Lung (tissue), 12 donors: Measurements from ENCODE around the gene RSAD2. TPM values are rescaled to one million over a fixed set of nuclear protein-coding genes. Genes with fewer than 3 reads are reported as not detected.
"Not testable (repeated sequence)": the region's sequence is repeated elsewhere in the genome, so short reads cannot be mapped to it uniquely, and the experiment has no call there.

ENCODE experiments used
- ATAC-seq: fragments of 200-7000 bp; cut with Tn5 transposase; one replicate; pipeline ENCODE4 v1.9.1; 2020; ENCODE audit warnings: moderate number of reproducible peaks; ENCODE audit not compliant: insufficient read depth, low FRiP score
- DNase-seq, 3 donors: peaks; one replicate each; pipeline ENCODE4 v3.0.0-alpha.2; 2013 to 2017
- H3K27ac ChIP-seq, 2 donors: one replicate each; pipeline ENCODE4 v1.5.1; 2013; ENCODE audit warnings: mild to moderate bottlenecking in 2 of 2, moderate library complexity in 2 of 2, control low read depth in 1 of 2, inconsistent platforms in 1 of 2, low read depth in 1 of 2, low read length in 1 of 2
- H3K27me3 ChIP-seq, 3 donors: one replicate each; pipeline ENCODE4 v1.5.1; 2013; ENCODE audit warnings: low read length in 2 of 3; ENCODE audit not compliant: control insufficient read depth in 3 of 3, insufficient read depth in 3 of 3
- H3K36me3 ChIP-seq, 4 donors: one replicate each; pipeline ENCODE4 v1.5.1; 2013; ENCODE audit warnings: low read length in 4 of 4, mild to moderate bottlenecking in 1 of 4, moderate library complexity in 1 of 4; ENCODE audit not compliant: control insufficient read depth in 4 of 4, insufficient read depth in 4 of 4
- H3K4me1 ChIP-seq, 5 donors: one replicate each; pipeline ENCODE4 v1.5.1; 2013; ENCODE audit warnings: low read length in 5 of 5, mild to moderate bottlenecking in 2 of 5, moderate library complexity in 1 of 5; ENCODE audit not compliant: control insufficient read depth in 5 of 5, insufficient read depth in 5 of 5
- H3K4me3 ChIP-seq: one replicate; pipeline ENCODE4 v1.5.1; 2013; ENCODE audit warnings: mild to moderate bottlenecking, control low read depth, moderate library complexity
- H3K9ac ChIP-seq, 2 donors: one replicate each; pipeline ENCODE4 v1.5.1; 2013; ENCODE audit warnings: low read length in 2 of 2, control low read depth in 1 of 2; ENCODE audit not compliant: insufficient read depth in 1 of 2
- H3K9me3 ChIP-seq, 4 donors: one replicate each; pipeline ENCODE4 v1.5.1; 2013; ENCODE audit warnings: low read length in 3 of 4, mild to moderate bottlenecking in 1 of 4, moderate library complexity in 1 of 4; ENCODE audit not compliant: control insufficient read depth in 4 of 4, insufficient read depth in 3 of 4
- CTCF ChIP-seq: IDR thresholded peaks from 2 replicates; pipeline ENCODE4 v1.5.1; 2012; ENCODE audit warnings: mild to moderate bottlenecking; ENCODE audit errors: control extremely low read depth, extremely low read depth
- WGBS, 2 donors: extraction: QIAGEN DNeasy Blood & Tissue Kit; methylation state at CpG; one replicate each; pipeline ENCODE4 v1.1.7; 2013; 5-methylcytosine and 5-hydroxymethylcytosine counted together
- polyA plus RNA-seq, 2 donors: library from polyadenylated mRNA; stranded (reverse); fragments of 200-250 nt; gene quantifications; one replicate each; pipeline ENCODE4 v1.2.1, GENCODE V29; 2013
- total RNA-seq, 2 donors: library from RNA; depleted of rRNA in 1 of 2; stranded (reverse); fragments of >200 nt in 1 of 2; gene quantifications; one replicate each; pipeline ENCODE4 v1.2.1, GENCODE V29; 2014 to 2021
- donor health status: control.
- donor health status: control.
- donor health status: Bipolar disorder and iron deficiency.
- donor health status: healthy.
- donor health status: DM: yes; HTN: yes; CAD: no.

Gene RSAD2
- total and polyA plus RNA-seq, 4 donors: 3.3 to 13.2 (median 12.0) TPM

GRCh38 chr2:6933911-6934310 is 56.3 kb downstream of the RSAD2 start:
- no peak for ATAC-seq
- H3K27me3 ChIP-seq: no peaks in the 10 kb centered on the region
- 31 to 66% methylated on average over 3 of the region's 3 CpGs for WGBS, 2 donors

GRCh38 chr2:6934345-6934744 is 56.8 kb downstream of the RSAD2 start:
- no peak overlapping the region for H3K4me3 ChIP-seq
- no peaks in the 10 kb centered on the region for H3K27me3 ChIP-seq
- DNase-seq: no peak
- WGBS, 2 donors: 35 to 67% methylated on average over 1 of the region's 1 CpG
- H3K36me3 ChIP-seq: no peaks in the 10 kb centered on the region
- no peak overlapping the region for H3K27ac ChIP-seq
- TF ChIP-seq CTCF: no peak
- peaks cover 0 to 8% (median 4%) of the 10 kb centered on the region in 5 donors for H3K4me1 ChIP-seq
- H3K9ac ChIP-seq: no peak overlapping the region
- ATAC-seq: no peak
- H3K9me3 ChIP-seq: no peaks in the 10 kb centered on the region

More at GRCh38 chr2:6933911-6934310, 56.3 kb downstream of the RSAD2 start:
- TF ChIP-seq CTCF: no peak
- no peak overlapping the region for H3K27ac ChIP-seq
- peaks cover 0 to 10% (median 4%) of the 10 kb centered on the region in 5 donors for H3K4me1 ChIP-seq
- DNase-seq: no peak
- H3K9ac ChIP-seq: no peak overlapping the region
- H3K4me3 ChIP-seq: no peak overlapping the region
- no peaks in the 10 kb centered on the region for H3K9me3 ChIP-seq
- H3K36me3 ChIP-seq: no peaks in the 10 kb centered on the region

- Histone ChIP-seq H3K27me3 (no peaks in the 10 kb centered on the region), H3K4me1 (peaks cover 0 to 5% (median 2%) of the 10 kb centered on the region in 5 donors), H3K36me3 (no peaks in the 10 kb centered on the region), H3K9ac (no peak overlapping the region), H3K27ac (no peak overlapping the region), H3K9me3 (no peaks in the 10 kb centered on the region), H3K4me3 (no peak overlapping the region)
- WGBS, 2 donors: 44 to 74% methylated on average over 11 of the region's 11 CpGs
- no peak for TF ChIP-seq CTCF
- ATAC-seq (no peak), DNase-seq (no peak)
Observed at GRCh38 chr2:6934758-6935651, 57.4 kb downstream of the RSAD2 start.

GRCh38 chr2:6935652-6936020 is 58.1 kb downstream of the RSAD2 start:
- not testable (repeated sequence) for H3K4me1 ChIP-seq, H3K27me3 ChIP-seq, ATAC-seq, H3K4me3 ChIP-seq, H3K27ac ChIP-seq, H3K36me3 ChIP-seq, H3K9me3 ChIP-seq, DNase-seq, H3K9ac ChIP-seq
- WGBS, 2 donors: 94 to 96% methylated on average over 4 of the region's 4 CpGs
